K562 (cell line): ENCODE results near the gene SMCHD1. TPM values are rescaled to one million over a fixed set of nuclear protein-coding genes. Genes with fewer than 3 reads are reported as not detected.

ENCODE experiments used
- ARID3A ChIP-seq: IDR thresholded peaks from 2 replicates; pipeline ENCODE4 v1.6.1; 2012; ENCODE audit warnings: low read depth, low read length, improper control_type of control experiment, borderline replicate concordance
- ARID4B ChIP-seq: sonication (generic); formaldehyde crosslinking; IDR thresholded peaks from 2 replicates; pipeline ENCODE4 v1.8.0; 2022; ENCODE audit warnings: mild to moderate bottlenecking, missing genetic modification reagents
- CBFA2T2 ChIP-seq: fragments of 450-650 bp; conservative IDR thresholded peaks from 2 replicates; pipeline ENCODE4 v1.6.1; 2017; ENCODE audit warnings: mild to moderate bottlenecking
- CEBPB ChIP-seq: fragments of 450-650 bp; IDR thresholded peaks from 2 replicates; pipeline ENCODE4 v1.6.1; 2016; ENCODE audit warnings: missing genetic modification characterization, missing compliant biosample characterization
- CHCHD3 ChIP-seq: fragments of 250-450 bp; sonication (Bioruptor Pico); IDR thresholded peaks from 2 replicates; pipeline ENCODE4 v2.1.2; 2022; ENCODE audit warnings: mild to moderate bottlenecking
- EP400 ChIP-seq: fragments of 450-650 bp; IDR thresholded peaks from 2 replicates; pipeline ENCODE4 v1.6.1; 2017; ENCODE audit warnings: antibody characterized with exemption, mild to moderate bottlenecking, moderate library complexity
- FOXJ3 ChIP-seq: sonication (generic); formaldehyde crosslinking; IDR thresholded peaks from 2 replicates; pipeline ENCODE4 v1.4.0; 2020; ENCODE audit warnings: mild to moderate bottlenecking, missing genetic modification reagents
- GABPA ChIP-seq: fragments of 200-800 bp; sonication (Bioruptor generic); conservative IDR thresholded peaks from 2 replicates; pipeline ENCODE4 v1.6.1; 2016; ENCODE audit warnings: low read depth, missing genetic modification characterization, missing compliant biosample characterization
- GATAD2A ChIP-seq: fragments of 450-650 bp; IDR thresholded peaks from 2 replicates; pipeline ENCODE4 v1.6.1; 2017
- MAFK ChIP-seq: IDR thresholded peaks from 2 replicates; pipeline ENCODE4 v1.6.1; 2011; ENCODE audit warnings: low read length, improper control_type of control experiment
- MYBL2 ChIP-seq, 2 experiments: fragments of 450-650 bp in 1 of 2; sonication (generic) in 1 of 2; formaldehyde crosslinking in 1 of 2; IDR thresholded peaks; 2 replicates each; pipeline versions ENCODE4 v1.6.1 to v1.8.1; 2017 to 2022; ENCODE audit warnings: borderline replicate concordance in 1 of 2, inconsistent platforms in 1 of 2, low read depth in 1 of 2, mild to moderate bottlenecking in 1 of 2, missing genetic modification reagents in 1 of 2, moderate library complexity in 1 of 2
- PTBP1 ChIP-seq: fragments of 200-400 bp; formaldehyde crosslinking; IDR thresholded peaks from 2 replicates; pipeline ENCODE4 v1.6.1; 2017; ENCODE audit warnings: low read depth, low read length
- PTTG1 ChIP-seq: fragments of 450-650 bp; IDR thresholded peaks from 2 replicates; pipeline ENCODE4 v1.6.1; 2016; ENCODE audit warnings: low read depth, mild to moderate bottlenecking, missing genetic modification characterization, missing compliant biosample characterization
- ZNF695 ChIP-seq: fragments of 450-650 bp; formaldehyde crosslinking; IDR thresholded peaks from 2 replicates; pipeline ENCODE4 v1.4.0; 2020; ENCODE audit warnings: mild to moderate bottlenecking, moderate library complexity
- ZNF75A ChIP-seq: fragments of 450-650 bp; formaldehyde crosslinking; IDR thresholded peaks from 2 replicates; pipeline ENCODE4 v1.4.0; 2020; ENCODE audit warnings: mild to moderate bottlenecking
- polyA plus RNA-seq, 8 experiments: library from polyadenylated mRNA; depleted of rRNA in 4 of 8; stranded (reverse) in 5 of 8; unstranded in 3 of 8; fragments of >200 nt; fragmentation: Nextera tagmentation in 2 of 8; fragmentation: Illumina TruSeq in 1 of 8; extraction: Ambion mirVana in 2 of 8; extraction: Trizol in 1 of 8; gene quantifications; 2 replicates each; pipeline versions ENCODE4 v1.2.1 to v1.2.3, GENCODE V29; 2011 to 2014; ENCODE audit warnings: inconsistent platforms in 1 of 8, missing spikeins in 1 of 8
- total RNA-seq, 7 experiments: library from RNA; depleted of rRNA in 6 of 7; stranded (reverse); fragments of >200 nt in 6 of 7; fragmentation: Illumina TruSeq in 2 of 7; extraction: Trizol in 2 of 7; gene quantifications; 2 replicates each; pipeline versions ENCODE4 v1.2.1 to v1.2.3, GENCODE V29; 2011 to 2021; ENCODE audit warnings: low replicate concordance in 1 of 7
- TF ChIP-seq, protein P1 (sequence below), 3 experiments: fragments of 200-800 bp in 1 of 3; sonication (Bioruptor generic) in 1 of 3; sonication (generic) in 1 of 3; formaldehyde crosslinking in 1 of 3; IDR thresholded peaks; 2 replicates each; pipeline versions ENCODE4 v1.6.1 to v1.8.0; 2016 to 2022; ENCODE audit warnings: mild to moderate bottlenecking in 2 of 3, missing compliant biosample characterization in 2 of 3, missing genetic modification characterization in 2 of 3, missing genetic modification reagents in 1 of 3

The SMCHD1 gene
- total and polyA plus RNA-seq, 9 of the 15 experiments (the other 6 are each of a cell fraction or from before 2014, with no cell fraction given): 6.3 to 144 (median 72.7) TPM

- TF ChIP-seq ARID4B (CRISPR knock-in tag) (no peak; the same call in none of the 2 replicates), CHCHD3 (CRISPR knock-in tag) (no peak), GABPA (tag) (peak; percentile 95), MAFK (no peak), MYBL2 (IDR thresholded peaks at IDR 0.05; ENCODE audit: low read depth) (no peak), MYBL2 (CRISPR knock-in tag; IDR thresholded peaks at IDR 0.05; ENCODE audit: borderline replicate concordance) (0 out of 2 replicates have a peak, but pooled peaks have one; percentile 67), ZNF695 (no peak), ARID3A (no peak), EP400 (peak; percentile 97), CBFA2T2 (no peak), FOXJ3 (CRISPR knock-in tag) (no peak), PTBP1 (no peak), CEBPB (tag) (no peak), PTTG1 (tag) (no peak), ZNF75A (no peak), GATAD2A (peak; percentile 8; the same call in 1 of the 2 replicates)
- TF ChIP-seq, protein P1, sequence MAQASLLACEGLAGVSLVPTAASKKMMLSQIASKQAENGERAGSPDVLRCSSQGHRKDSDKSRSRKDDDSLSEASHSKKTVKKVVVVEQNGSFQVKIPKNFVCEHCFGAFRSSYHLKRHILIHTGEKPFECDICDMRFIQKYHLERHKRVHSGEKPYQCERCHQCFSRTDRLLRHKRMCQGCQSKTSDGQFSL (CRISPR knock-in tag; IDR thresholded peaks at IDR 0.05): peak; percentile 56
- TF ChIP-seq, protein P1 (tag; IDR thresholded peaks at IDR 0.05): no peak
These were observed at the start of gene SMCHD1 (continued) for GRCh38 chr18:2655178-2655953.
